ENCODE results near the gene KRTAP29-1. TPM values are rescaled to one million over a fixed set of nuclear protein-coding genes. Genes with fewer than 3 reads are reported as not detected.

Gene KRTAP29-1
- polyA plus RNA-seq, 10 donors = not detected

Other genes with a start within 250 kb of the KRTAP29-1 start
- gene KRTAP2-2, start 247.6 kb downstream of the KRTAP29-1 start, polyA plus RNA-seq (ENCODE audit: insufficient read length in 10 of 10) = not detected
- not detected for gene KRTAP2-3, start 242.7 kb downstream of the KRTAP29-1 start, polyA plus RNA-seq (ENCODE audit: insufficient read length in 10 of 10)
- not detected for gene KRTAP2-4, start 237.0 kb downstream of the KRTAP29-1 start, polyA plus RNA-seq (ENCODE audit: insufficient read length in 10 of 10)
- gene KRTAP4-7, start 218.7 kb downstream of the KRTAP29-1 start, polyA plus RNA-seq (ENCODE audit: insufficient read length in 10 of 10) = not detected
- not detected for gene KRTAP4-8, start 204.7 kb downstream of the KRTAP29-1 start, polyA plus RNA-seq (ENCODE audit: insufficient read length in 10 of 10)
- not detected for gene KRTAP4-16, start 200.6 kb downstream of the KRTAP29-1 start, polyA plus RNA-seq (ENCODE audit: insufficient read length in 10 of 10)
- not detected for gene KRTAP4-9, start 197.5 kb downstream of the KRTAP29-1 start, polyA plus RNA-seq (ENCODE audit: insufficient read length in 10 of 10)
- not detected for gene KRTAP4-11, start 184.5 kb downstream of the KRTAP29-1 start, polyA plus RNA-seq (ENCODE audit: insufficient read length in 10 of 10)
- gene KRTAP4-12, start 178.7 kb downstream of the KRTAP29-1 start, polyA plus RNA-seq (ENCODE audit: insufficient read length in 10 of 10) = not detected
- gene KRTAP4-6, start 162.3 kb downstream of the KRTAP29-1 start, polyA plus RNA-seq (ENCODE audit: insufficient read length in 10 of 10) = not detected
- not detected for gene KRTAP4-5, start 153.0 kb downstream of the KRTAP29-1 start, polyA plus RNA-seq (ENCODE audit: insufficient read length in 10 of 10)
- gene KRTAP4-4, start 142.1 kb downstream of the KRTAP29-1 start, polyA plus RNA-seq (ENCODE audit: insufficient read length in 10 of 10) = not detected
- gene KRTAP4-3, start 134.6 kb downstream of the KRTAP29-1 start, polyA plus RNA-seq (ENCODE audit: insufficient read length in 10 of 10) = not detected
- gene KRTAP4-2, start 124.6 kb downstream of the KRTAP29-1 start, polyA plus RNA-seq (ENCODE audit: insufficient read length in 10 of 10) = not detected
- not detected for gene KRTAP4-1, start 117.9 kb downstream of the KRTAP29-1 start, polyA plus RNA-seq (ENCODE audit: insufficient read length in 10 of 10)
- gene KRTAP9-1, start 113.0 kb downstream of the KRTAP29-1 start, polyA plus RNA-seq (ENCODE audit: insufficient read length in 10 of 10) = not detected
- gene KRTAP9-2, start 76.2 kb downstream of the KRTAP29-1 start, polyA plus RNA-seq (ENCODE audit: insufficient read length in 10 of 10) = not detected
- not detected for gene KRTAP9-3, start 70.4 kb downstream of the KRTAP29-1 start, polyA plus RNA-seq (ENCODE audit: insufficient read length in 10 of 10)
- not detected for gene KRTAP9-8, start 64.9 kb downstream of the KRTAP29-1 start, polyA plus RNA-seq (ENCODE audit: insufficient read length in 10 of 10)
- not detected for gene KRTAP9-4, start 53.2 kb downstream of the KRTAP29-1 start, polyA plus RNA-seq (ENCODE audit: insufficient read length in 10 of 10)
- gene KRTAP9-9, start 47.5 kb downstream of the KRTAP29-1 start, polyA plus RNA-seq (ENCODE audit: insufficient read length in 10 of 10) = not detected
- gene KRTAP9-6, start 37.5 kb downstream of the KRTAP29-1 start, polyA plus RNA-seq (ENCODE audit: insufficient read length in 10 of 10) = under 1 TPM in 5 of 10 donors, not detected in 5; 0.15 to 0.30 (median 0.27) TPM
- gene KRTAP9-7, start 27.2 kb downstream of the KRTAP29-1 start, polyA plus RNA-seq (ENCODE audit: insufficient read length in 10 of 10) = not detected
- not detected for gene KRTAP16-1, start 6.5 kb upstream of the KRTAP29-1 start, polyA plus RNA-seq (ENCODE audit: insufficient read length in 10 of 10)
- not detected for gene KRTAP17-1, start 12.9 kb upstream of the KRTAP29-1 start, polyA plus RNA-seq (ENCODE audit: insufficient read length in 10 of 10)
- gene KRT33A, start 48.0 kb upstream of the KRTAP29-1 start, polyA plus RNA-seq (ENCODE audit: insufficient read length in 10 of 10) = not detected
- under 1 TPM in 6 of 10 donors, not detected in 4; 0.09 to 0.26 (median 0.18) TPM for gene KRT33B, start 67.0 kb upstream of the KRTAP29-1 start, polyA plus RNA-seq (ENCODE audit: insufficient read length in 10 of 10)
- under 1 TPM in 1 of 10 donors, not detected in 9; 0.12 TPM for gene KRT34, start 79.5 kb upstream of the KRTAP29-1 start, polyA plus RNA-seq (ENCODE audit: insufficient read length in 10 of 10)
- 1 to 10 TPM; 3.3 to 6.5 (median 4.7) TPM for gene KRT31, start 94.8 kb upstream of the KRTAP29-1 start, polyA plus RNA-seq (ENCODE audit: insufficient read length in 10 of 10)
- gene KRT37, start 121.7 kb upstream of the KRTAP29-1 start, polyA plus RNA-seq (ENCODE audit: insufficient read length in 10 of 10) = not detected
- not detected for gene KRT38, start 138.1 kb upstream of the KRTAP29-1 start, polyA plus RNA-seq (ENCODE audit: insufficient read length in 10 of 10)
- under 1 TPM in 1 of 10 donors, not detected in 9; 0.11 TPM for gene KRT32, start 164.5 kb upstream of the KRTAP29-1 start, polyA plus RNA-seq (ENCODE audit: insufficient read length in 10 of 10)
- gene KRT35, start 178.3 kb upstream of the KRTAP29-1 start, polyA plus RNA-seq (ENCODE audit: insufficient read length in 10 of 10) = not detected
- not detected for gene KRT36, start 187.1 kb upstream of the KRTAP29-1 start, polyA plus RNA-seq (ENCODE audit: insufficient read length in 10 of 10)
- gene KRT13, start 202.8 kb upstream of the KRTAP29-1 start, polyA plus RNA-seq (ENCODE audit: insufficient read length in 10 of 10) = 100 to 1,000 TPM in 1 of 10 donors, 10 to 100 TPM in 1, under 1 TPM in 4, not detected in 4; 0.31 to 228 (median 0.67) TPM
- 100 to 1,000 TPM in 1 of 10 donors, 10 to 100 TPM in 1, under 1 TPM in 3, not detected in 5; 0.10 to 122 (median 0.89) TPM for gene KRT15, start 216.0 kb upstream of the KRTAP29-1 start, polyA plus RNA-seq (ENCODE audit: insufficient read length in 10 of 10)
- gene KRT19, start 225.5 kb upstream of the KRTAP29-1 start, polyA plus RNA-seq (ENCODE audit: insufficient read length in 10 of 10) = 10 to 100 TPM in 2 of 10 donors, 1 to 10 TPM in 2, under 1 TPM in 5, not detected in 1; 0.50 to 68.0 (median 0.83) TPM